ENCODE data around the gene SSBP2. TPM values are rescaled to one million over a fixed set of nuclear protein-coding genes. Genes with fewer than 3 reads are reported as not detected.

Gene SSBP2
- total and polyA plus RNA-seq, 7 donors = 9.9 to 89.2 (median 68.7) TPM

- 57 to 83% methylated on average over 1 of the region's 1 CpG for WGBS, 2 donors
- TF ChIP-seq POLR2AphosphoS5 (IDR thresholded peaks at IDR 0.05) (no peak), EP300 (IDR thresholded peaks at IDR 0.05) (no peak), CTCF (IDR thresholded peaks at IDR 0.05) (no peak)
- peaks cover 0 to 8% (median 0%) of the 10 kb centered on the region in 4 donors for H3K36me3 ChIP-seq
- no peak overlapping the region for H3K27ac ChIP-seq
- no peak for DNase-seq
- no peak overlapping the region for H3K4me3 ChIP-seq
- intact Hi-C loops (cut with DNase I) = no loop called here
- peaks cover 0 to 6% (median 0%) of the 10 kb centered on the region in 4 donors for H3K4me1 ChIP-seq
- no peaks in the 10 kb centered on the region for H3K9me3 ChIP-seq
- H3K27me3 ChIP-seq = no peaks in the 10 kb centered on the region
Measured at GRCh38 chr5:81553567-81554212, 197.2 kb downstream of the SSBP2 start.

GRCh38 chr5:81552852-81553566 is 197.9 kb downstream of the SSBP2 start:
- Histone ChIP-seq H3K27ac (no peak overlapping the region), H3K9me3 (no peaks in the 10 kb centered on the region), H3K4me1 (peaks cover 0 to 6% (median 0%) of the 10 kb centered on the region in 4 donors), H3K4me3 (no peak overlapping the region), H3K27me3 (no peaks in the 10 kb centered on the region), H3K36me3 (peaks cover 0 to 8% (median 0%) of the 10 kb centered on the region in 4 donors)
- 57 to 80% methylated on average over 2 of the region's 2 CpGs for WGBS, 2 donors
- no peak for TF ChIP-seq EP300 (IDR thresholded peaks at IDR 0.05)
- no peak for TF ChIP-seq POLR2A (IDR thresholded peaks at IDR 0.05)
- no peak for TF ChIP-seq POLR2AphosphoS5 (IDR thresholded peaks at IDR 0.05)
- TF ChIP-seq CTCF (IDR thresholded peaks at IDR 0.05) = no peak
- DNase-seq = no peak
- intact Hi-C loops (cut with DNase I) = no loop called here

- no peaks in the 10 kb centered on the region for H3K27me3 ChIP-seq
- no peaks in the 10 kb centered on the region for H3K9me3 ChIP-seq
- WGBS, 2 donors = 97% methylated on average over 7 of the region's 7 CpGs
- intact Hi-C loops (cut with DNase I) = no loop called here
- H3K27ac ChIP-seq = no peak overlapping the region
- H3K4me1 ChIP-seq = peaks cover 0 to 6% (median 0%) of the 10 kb centered on the region in 4 donors
- no peak for DNase-seq
- H3K4me3 ChIP-seq = no peak overlapping the region
- TF ChIP-seq POLR2A (IDR thresholded peaks at IDR 0.05) = no peak
- no peak for TF ChIP-seq EP300 (IDR thresholded peaks at IDR 0.05)
- no peak for TF ChIP-seq CTCF (IDR thresholded peaks at IDR 0.05)
- no peak for TF ChIP-seq POLR2AphosphoS5 (IDR thresholded peaks at IDR 0.05)
- peaks cover 0 to 8% (median 0%) of the 10 kb centered on the region in 4 donors for H3K36me3 ChIP-seq
Measured at GRCh38 chr5:81549123-81549522, 201.8 kb downstream of the SSBP2 start.

- Histone ChIP-seq H3K27me3 (no peaks in the 10 kb centered on the region), H3K27ac (no peak overlapping the region), H3K36me3 (peaks cover 0 to 8% (median 0%) of the 10 kb centered on the region in 4 donors), H3K4me1 (no peaks in the 10 kb centered on the region), H3K9me3 (no peaks in the 10 kb centered on the region), H3K4me3 (no peak overlapping the region)
- WGBS, 2 donors = 99% methylated on average over 3 of the region's 3 CpGs
- TF ChIP-seq POLR2AphosphoS5 (IDR thresholded peaks at IDR 0.05) (no peak), EP300 (IDR thresholded peaks at IDR 0.05) (no peak), CTCF (IDR thresholded peaks at IDR 0.05) (no peak), POLR2A (IDR thresholded peaks at IDR 0.05) (no peak)
- no peak for DNase-seq
- intact Hi-C loops (cut with DNase I) = no loop called here
Measured at GRCh38 chr5:81547001-81547400, 203.9 kb downstream of the SSBP2 start.
